AG04449 (cell line): ENCODE measurements around the gene MICB.
A peak's percentile ranks its signal among the peaks of the same experiment; 100 is the strongest.

Experiments used
- CTCF ChIA-PET: fragments of 350-600 bp; formaldehyde crosslinking; extraction: SDS; loops from one replicate; lab custom pipeline; 2021; ENCODE audit warnings: antibody characterized with exemption; lab: Yijun Ruan, JAX
- POLR2A ChIA-PET: fragments of 400-600, 350-600 bp; formaldehyde crosslinking; extraction: SDS; loops from one replicate; lab custom pipeline; 2020; ENCODE audit warnings: antibody characterized with exemption, inconsistent platforms; lab: Yijun Ruan, JAX
- DNase-seq: peaks from one replicate; pipeline ENCODE4 v3.0.0-alpha.2; 2010; ENCODE audit warnings: low read depth, low spot score
- H3K4me3 ChIP-seq: 2 replicates; pipeline ENCODE4 v1.5.1; 2011; ENCODE audit warnings: low read depth, mild to moderate bottlenecking, control low read depth, low read length
- TF ChIP-seq, protein P1 (sequence below): IDR thresholded peaks from one replicate; pipeline ENCODE4 v1.5.1; 2011; ENCODE audit warnings: mild to moderate bottlenecking, moderate library complexity, low read length, control low read depth, inconsistent platforms; ENCODE audit not compliant: insufficient read depth; ENCODE audit errors: missing control alignments

MICB gene

DNA sequence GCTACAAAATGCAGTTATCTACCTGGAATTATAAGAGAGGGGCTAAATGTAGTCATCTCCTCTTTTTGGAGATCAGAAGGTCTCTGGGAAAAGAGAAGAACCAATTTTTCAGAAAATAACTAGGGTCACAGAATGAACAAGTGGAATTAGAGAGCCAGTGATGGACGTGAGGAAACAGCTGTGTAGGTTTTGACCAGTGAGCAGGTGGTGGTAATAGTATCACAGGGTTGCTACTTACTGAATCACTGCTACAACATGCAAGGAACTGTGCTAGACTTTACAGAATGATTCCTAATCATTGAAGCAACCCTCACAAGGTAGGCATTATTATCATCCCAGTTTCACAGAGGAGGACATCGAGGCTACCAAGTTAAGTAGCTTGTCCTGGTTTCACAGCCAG, 46.7 kb downstream of the MICB start:
- DNase-seq: no peak
- CTCF ChIA-PET: interaction anchor here (0.7 to 38.4 kb wide), 4 partner anchors 13 to 66 kb away, joined by 3 to 1569 read pairs (median 10); partner anchors contain the start of genes LST1, LTB, NCR3 and TNF
- POLR2A ChIA-PET: no interaction called here
- H3K4me3 ChIP-seq: no peak overlapping the region
- TF ChIP-seq, protein P1, sequence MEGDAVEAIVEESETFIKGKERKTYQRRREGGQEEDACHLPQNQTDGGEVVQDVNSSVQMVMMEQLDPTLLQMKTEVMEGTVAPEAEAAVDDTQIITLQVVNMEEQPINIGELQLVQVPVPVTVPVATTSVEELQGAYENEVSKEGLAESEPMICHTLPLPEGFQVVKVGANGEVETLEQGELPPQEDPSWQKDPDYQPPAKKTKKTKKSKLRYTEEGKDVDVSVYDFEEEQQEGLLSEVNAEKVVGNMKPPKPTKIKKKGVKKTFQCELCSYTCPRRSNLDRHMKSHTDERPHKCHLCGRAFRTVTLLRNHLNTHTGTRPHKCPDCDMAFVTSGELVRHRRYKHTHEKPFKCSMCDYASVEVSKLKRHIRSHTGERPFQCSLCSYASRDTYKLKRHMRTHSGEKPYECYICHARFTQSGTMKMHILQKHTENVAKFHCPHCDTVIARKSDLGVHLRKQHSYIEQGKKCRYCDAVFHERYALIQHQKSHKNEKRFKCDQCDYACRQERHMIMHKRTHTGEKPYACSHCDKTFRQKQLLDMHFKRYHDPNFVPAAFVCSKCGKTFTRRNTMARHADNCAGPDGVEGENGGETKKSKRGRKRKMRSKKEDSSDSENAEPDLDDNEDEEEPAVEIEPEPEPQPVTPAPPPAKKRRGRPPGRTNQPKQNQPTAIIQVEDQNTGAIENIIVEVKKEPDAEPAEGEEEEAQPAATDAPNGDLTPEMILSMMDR: no peak

DNA sequence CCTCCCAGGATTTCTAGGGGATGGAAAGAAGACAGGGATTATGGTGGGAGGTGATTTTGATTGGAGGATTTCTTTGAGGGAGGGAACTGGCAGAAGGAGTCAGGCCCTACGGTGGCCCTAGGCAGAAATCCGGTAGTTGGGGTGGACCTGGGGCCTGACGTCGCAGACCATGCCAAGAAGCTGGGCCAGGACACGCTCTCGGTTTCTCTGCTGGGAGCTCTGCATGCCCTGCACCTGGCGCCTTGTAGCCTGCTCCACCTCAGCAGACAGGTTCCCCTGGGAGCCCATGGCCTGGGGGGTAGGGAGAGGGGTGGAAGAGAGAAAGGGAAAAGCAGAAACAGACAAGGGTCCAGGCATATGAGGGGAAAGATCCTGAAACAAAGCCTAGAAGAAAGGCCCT, 47.3 kb downstream of the MICB start:
- DNase-seq: no peak
- CTCF ChIA-PET: interaction anchor here (0.7 to 38.4 kb wide), 7 partner anchors 12 to 80 kb away, joined by 3 to 1569 read pairs (median 9); partner anchors contain the start of genes LST1, LTB, NCR3 and TNF
- no peak overlapping the region for H3K4me3 ChIP-seq

DNA sequence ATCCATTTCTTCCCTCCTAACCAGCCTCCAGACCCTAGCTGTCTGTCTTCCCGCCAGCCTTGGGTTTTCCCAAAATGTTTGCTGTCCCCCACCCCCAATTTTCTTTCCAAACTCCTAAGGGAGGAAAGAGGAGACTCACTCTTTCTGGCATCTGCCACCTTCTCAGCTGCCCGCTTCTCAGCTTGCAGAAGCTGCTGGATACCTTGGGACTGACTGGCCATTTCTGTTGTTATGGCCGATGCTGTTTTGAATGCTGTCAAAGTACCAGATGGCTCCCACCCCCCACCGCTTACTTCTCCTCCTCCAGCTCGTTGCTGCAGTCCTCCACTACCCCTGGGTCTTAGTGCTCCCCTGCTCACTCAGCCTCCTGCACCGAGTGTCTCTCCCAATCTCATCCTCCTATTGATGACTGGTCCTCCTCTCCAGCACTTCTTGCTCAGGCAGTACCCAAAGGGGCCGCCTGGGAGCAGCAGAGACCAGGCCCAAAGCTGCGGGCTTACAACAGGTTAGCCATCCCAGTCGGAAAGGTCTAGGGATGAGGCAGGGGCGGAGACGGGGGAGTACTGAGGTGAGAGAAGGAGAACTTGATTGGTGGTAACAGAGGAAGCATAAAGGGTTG, 48.5 kb downstream of the MICB start, which contains the start of gene ATP6V1G2:
Gene ATP6V1G2, minus strand, starts transcription at position 270 of the 619 bp plus-strand sequence. Its CDS starts 49 bp downstream, at position 221.
- peak; percentile 61 for DNase-seq

More for the DNA sequence above, 47.3 kb downstream of the MICB start:
- POLR2A ChIA-PET: no interaction called here
- TF ChIP-seq, protein P1: no peak

DNA sequence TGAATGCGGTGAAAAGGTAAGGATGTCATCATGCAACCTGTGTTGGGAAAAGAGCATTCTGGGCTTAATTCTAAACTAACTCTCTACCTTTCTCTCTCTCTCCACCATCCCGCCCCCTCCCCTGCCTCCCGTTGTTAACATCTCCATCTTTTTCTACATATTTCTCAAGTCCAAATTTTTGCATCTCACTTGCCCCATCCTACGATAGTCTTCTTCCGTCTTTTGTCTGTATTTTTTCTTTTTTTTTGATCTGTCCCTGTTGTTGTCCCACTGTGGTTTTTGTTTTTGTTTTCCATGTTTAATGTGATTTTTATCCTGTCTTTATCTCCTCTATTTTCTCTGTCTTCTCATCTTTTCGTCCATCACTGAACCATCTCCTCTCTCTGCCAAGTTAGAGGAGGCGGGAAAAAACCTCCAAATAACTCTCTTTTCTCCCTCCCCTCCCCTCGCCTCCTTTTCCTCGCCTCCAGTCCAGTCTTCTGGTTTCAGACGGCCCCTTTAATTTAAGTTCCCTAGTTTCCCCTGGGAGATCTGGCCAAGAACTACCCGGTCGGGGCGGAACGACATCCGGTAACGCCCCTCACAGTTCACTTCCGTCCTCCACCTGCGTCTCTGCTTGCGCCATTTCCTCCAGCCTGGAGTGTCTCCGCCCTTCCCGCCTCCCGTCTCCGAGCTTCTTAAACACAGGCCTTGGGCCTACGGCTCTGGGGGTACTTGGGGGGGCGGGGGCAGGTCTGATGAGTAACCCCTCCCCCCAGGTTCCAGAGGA, 49.2 kb downstream of the MICB start, which contains the start of gene NFKBIL1:
Gene NFKBIL1, plus strand, starts transcription at position 651 of the 769 bp plus-strand sequence. Its CDS starts 87 bp downstream, at position 738.
- ChIA-PET CTCF (interaction anchor here (0.8 to 38.4 kb wide), 14 partner anchors 9 to 405 kb away, joined by 3 to 1569 read pairs (median 4); partner anchors contain the start of genes GPANK1, LST1, LTB and MICB), POLR2A (interaction anchor here (0.5 to 1.6 kb wide), 8 partner anchors 12 to 289 kb away, joined by 3 to 6 read pairs (median 4); partner anchors contain the start of gene HSPA1B)
- peak within 1 kb of the TSS; percentile 64 for H3K4me3 ChIP-seq
- peak; percentile 85 for DNase-seq
- TF ChIP-seq, protein P1: no peak

More for the DNA sequence above, 48.5 kb downstream of the MICB start, which contains the start of gene ATP6V1G2:
- CTCF ChIA-PET: interaction anchor here (0.5 to 38.4 kb wide), 24 partner anchors 9 to 406 kb away, joined by 3 to 1569 read pairs (median 4); partner anchors contain the start of genes GPANK1, LST1, LTB and MICB
- POLR2A ChIA-PET: interaction anchor here (0.5 to 1.2 kb wide), 4 partner anchors 19 to 283 kb away, joined by 3 to 4 read pairs (median 3); partner anchors contain the start of gene MICB
- TF ChIP-seq, protein P1: peak; percentile 99
- peak within 1 kb of the TSS; percentile 64 for H3K4me3 ChIP-seq

DNA sequence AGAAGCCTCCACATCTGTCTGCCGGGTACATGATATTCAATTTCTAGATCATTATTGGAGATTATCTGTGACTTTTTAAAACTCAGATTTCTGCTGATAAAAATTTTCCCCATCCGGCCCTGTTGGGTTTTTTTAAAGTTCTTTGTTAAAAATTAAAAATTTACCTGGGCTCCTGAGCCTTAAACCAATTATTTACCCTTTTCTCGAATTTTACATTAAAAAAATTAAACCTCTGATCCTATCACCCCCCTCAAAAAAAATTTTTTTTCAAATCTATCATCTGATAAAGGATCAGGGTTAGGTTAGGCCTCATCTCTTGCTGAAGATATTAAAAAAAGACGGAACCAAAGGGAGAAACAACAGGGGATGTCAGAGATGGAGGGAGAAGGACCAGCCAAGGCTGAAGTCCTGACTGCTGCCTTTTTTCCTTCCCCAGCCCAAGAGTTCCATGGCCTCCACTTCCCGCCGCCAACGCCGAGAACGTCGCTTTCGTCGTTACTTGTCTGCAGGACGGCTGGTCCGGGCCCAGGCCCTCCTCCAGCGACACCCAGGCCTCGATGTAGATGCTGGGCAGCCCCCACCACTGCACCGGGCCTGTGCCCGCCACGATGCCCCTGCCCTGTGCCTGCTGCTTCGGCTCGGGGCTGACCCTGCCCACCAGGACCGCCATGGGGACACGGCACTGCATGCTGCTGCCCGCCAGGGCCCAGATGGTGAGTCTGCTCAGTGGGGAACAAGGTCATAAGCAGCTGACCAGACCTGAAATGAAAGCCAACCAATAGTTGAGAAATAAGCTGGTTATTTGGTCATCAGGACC, 50.0 kb downstream of the MICB start:
- CTCF ChIA-PET: interaction anchor here (1.0 to 38.4 kb wide), 5 partner anchors 15 to 77 kb away, joined by 3 to 1569 read pairs (median 3); partner anchors contain the start of genes LST1, LTB, NCR3 and TNF
- H3K4me3 ChIP-seq: peak overlapping the region; percentile 58
- TF ChIP-seq, protein P1: no peak
- POLR2A ChIA-PET: interaction anchor here (0.8 to 1.6 kb wide), 6 partner anchors 11 to 288 kb away, joined by 3 to 6 read pairs (median 4); partner anchors contain the start of gene HSPA1B
- DNase-seq: no peak
